Measurements from ENCODE around the gene HTATSF1. TPM values are rescaled to one million over a fixed set of nuclear protein-coding genes. Genes with fewer than 3 reads are reported as not detected.

HTATSF1 gene
- total RNA-seq, 1 experiment from 2014 or later, result 39.7 TPM

GRCh38 chrX:136457303-136457917 lies 40.0 kb upstream of the HTATSF1 start:
- Histone ChIP-seq H3K4me2 (ENCODE audit: low read length) (no peak overlapping the region), H3K79me2 (ENCODE audit: insufficient read depth, low read length) (no peaks in the 10 kb centered on the region), H4K20me1 (ENCODE audit: insufficient read depth) (no peaks in the 10 kb centered on the region), H3K4me3 (replicated peaks in 1 of 2; ENCODE audit: low read depth in 1 of 2, low read length in 2 of 2) (no peak overlapping the region), H3K36me3 (ENCODE audit: control insufficient read depth in 1 of 2, insufficient read depth in 2 of 2, low read length in 2 of 2) (no peaks in the 10 kb centered on the region), H3K27me3 (ENCODE audit: insufficient read depth, low read length) (no peaks in the 10 kb centered on the region), H2AFZ (ENCODE audit: low read depth, low read length, poor library complexity, severe bottlenecking) (no peak overlapping the region), H3K9me2 (ENCODE audit: insufficient read depth) (no peaks in the 10 kb centered on the region), H3K4me1 (ENCODE audit: control insufficient read depth in 1 of 2, insufficient read depth in 2 of 2, low read length in 2 of 2) (no peaks in the 10 kb centered on the region), H3K9me3 (ENCODE audit: control insufficient read depth in 1 of 2, insufficient read depth in 1 of 2, low read depth in 1 of 2, low read length in 2 of 2) (no peaks in the 10 kb centered on the region), H3K27ac (ENCODE audit: low read depth, low read length) (no peak overlapping the region), H3K9ac (ENCODE audit: low read length) (no peak overlapping the region)
- RAD21 ChIA-PET (ENCODE audit: low non-redundant PET in 1 of 2, low total read pairs in 2 of 2, uncharacterized antibody in 2 of 2, unreplicated experiment in 2 of 2), result no interaction called here
- BruUV-seq (replicated peaks), result no TSS peak
- TF ChIP-seq EGR1 (IDR thresholded peaks at IDR 0.05; ENCODE audit: low read depth) (no peak), RAD21 (IDR thresholded peaks at IDR 0.05; ENCODE audit: low read depth) (no peak), ZBTB33 (IDR thresholded peaks at IDR 0.05; ENCODE audit: extremely low read depth, insufficient replicate concordance, low read length) (no peak)
- DNase-seq (ENCODE audit: low read depth, low spot score), result no peak
- intact Hi-C loops (cut with micrococcal nuclease), result no loop called here
- ATAC-seq, result no peak
- POLR2A ChIA-PET, result no interaction called here
- CTCF ChIA-PET, result no interaction called here

- POLR2A ChIA-PET, result no interaction called here
- intact Hi-C loops (cut with micrococcal nuclease), result no loop called here
- H3K9me3 ChIP-seq (ENCODE audit: control insufficient read depth in 1 of 2, insufficient read depth in 1 of 2, low read depth in 1 of 2, low read length in 2 of 2), result no peaks in the 10 kb centered on the region
- no peak for TF ChIP-seq JUND (IDR thresholded peaks at IDR 0.05)
- no peak for TF ChIP-seq ELF1 (IDR thresholded peaks at IDR 0.05; ENCODE audit: borderline replicate concordance, low read depth)
- TF ChIP-seq SP1 (IDR thresholded peaks at IDR 0.05; ENCODE audit: low read depth), result no peak
- no peak for TF ChIP-seq POLR2A (IDR thresholded peaks at IDR 0.05; ENCODE audit: borderline replicate concordance, extremely low read depth, insufficient read depth, insufficient read length)
- TF ChIP-seq ZNF274 (IDR thresholded peaks at IDR 0.05; ENCODE audit: low read depth, low read length), result no peak
- no peak for TF ChIP-seq FOSL1 (IDR thresholded peaks at IDR 0.05; ENCODE audit: low read depth)
- no peak for TF ChIP-seq ZBTB33 (IDR thresholded peaks at IDR 0.05; ENCODE audit: extremely low read depth, insufficient replicate concordance, low read length)
- TF ChIP-seq CTCF (IDR thresholded peaks at IDR 0.05 in 2 of 3, conservative IDR thresholded peaks at IDR 0.05 in 1 of 3; ENCODE audit: borderline replicate concordance in 1 of 3, insufficient read depth in 1 of 3, low read depth in 2 of 3, low read length in 2 of 3), result no peak
Measured at GRCh38 chrX:136464589-136464988, 32.8 kb upstream of the HTATSF1 start.

More at GRCh38 chrX:136464589-136464988, 32.8 kb upstream of the HTATSF1 start:
- no TSS peak for BruUV-seq (replicated peaks)
- no peak overlapping the region for H3K4me3 ChIP-seq (replicated peaks in 1 of 2; ENCODE audit: low read depth in 1 of 2, low read length in 2 of 2)
- no peak overlapping the region for H3K9ac ChIP-seq (ENCODE audit: low read length)
- DNase-seq (ENCODE audit: low read depth, low spot score), result no peak
- H2AFZ ChIP-seq (ENCODE audit: low read depth, low read length, poor library complexity, severe bottlenecking), result no peak overlapping the region
- RAD21 ChIA-PET (ENCODE audit: low non-redundant PET in 1 of 2, low total read pairs in 2 of 2, uncharacterized antibody in 2 of 2, unreplicated experiment in 2 of 2), result no interaction called here
- CTCF ChIA-PET, result no interaction called here
- no peaks in the 10 kb centered on the region for H3K79me2 ChIP-seq (ENCODE audit: insufficient read depth, low read length)
- no peaks in the 10 kb centered on the region for H3K27me3 ChIP-seq (ENCODE audit: insufficient read depth, low read length)
- H3K4me2 ChIP-seq (ENCODE audit: low read length), result no peak overlapping the region
- no peak for ATAC-seq
- H3K27ac ChIP-seq (ENCODE audit: low read depth, low read length), result no peak overlapping the region
- no peaks in the 10 kb centered on the region for H3K36me3 ChIP-seq (ENCODE audit: control insufficient read depth in 1 of 2, insufficient read depth in 2 of 2, low read length in 2 of 2)
- H4K20me1 ChIP-seq (ENCODE audit: insufficient read depth), result no peaks in the 10 kb centered on the region
- H3K4me1 ChIP-seq (ENCODE audit: control insufficient read depth in 1 of 2, insufficient read depth in 2 of 2, low read length in 2 of 2), result no peaks in the 10 kb centered on the region; a peak in 1 of 4 replicates
- H3K9me2 ChIP-seq (ENCODE audit: insufficient read depth), result no peaks in the 10 kb centered on the region
